NCI-H748 (cell line): ENCODE results near the gene MCU.
"Not testable (repeated sequence)": the region's sequence is repeated elsewhere in the genome, so short reads cannot be mapped to it uniquely, and the experiment has no call there.

Experiments
- DNase-seq: peaks from one replicate; lab custom pipeline; 2025; ENCODE audit not compliant: unreplicated experiment; lab: John Stamatoyannopoulos, UW

The MCU gene

DNA sequence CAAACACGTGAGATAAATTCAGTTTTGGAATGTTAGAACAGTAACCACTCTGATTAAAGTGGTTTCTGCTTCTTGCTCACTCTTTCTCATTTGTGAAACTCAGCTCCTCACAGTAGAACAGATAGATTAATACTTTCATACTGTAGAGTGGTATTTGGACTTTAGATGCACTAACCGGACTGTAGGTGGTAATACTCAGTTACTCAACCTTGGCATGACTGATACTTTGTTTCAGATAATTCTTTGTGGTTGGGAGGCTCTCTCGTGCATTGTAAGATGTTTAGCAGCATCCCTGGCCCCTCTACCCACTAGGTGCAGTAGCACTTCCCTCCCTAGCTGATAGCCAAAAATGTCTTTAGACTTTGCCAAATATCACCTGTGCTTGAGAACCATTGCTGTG, 37.6 kb downstream of the MCU start:
- no peak for DNase-seq

DNA sequence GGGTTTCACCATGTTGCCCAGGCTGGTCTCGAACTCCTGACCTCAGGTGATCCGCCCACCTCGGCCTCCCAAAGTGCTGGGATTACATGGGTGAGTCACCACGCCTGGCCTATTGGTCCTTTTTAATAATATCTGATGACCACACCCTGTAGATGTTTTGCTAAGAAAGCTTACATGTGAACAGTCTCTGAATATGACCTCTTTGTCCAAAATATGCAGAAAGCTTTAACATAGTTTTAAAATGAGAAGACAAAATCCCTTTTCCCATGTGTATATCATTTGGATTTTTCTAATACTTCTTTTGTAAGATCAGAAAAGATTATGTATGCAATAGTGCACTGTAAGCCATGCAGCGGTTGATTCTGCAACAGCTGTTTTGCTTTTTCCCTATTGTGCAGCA, 38.5 kb downstream of the MCU start:
- no peak for DNase-seq

DNA sequence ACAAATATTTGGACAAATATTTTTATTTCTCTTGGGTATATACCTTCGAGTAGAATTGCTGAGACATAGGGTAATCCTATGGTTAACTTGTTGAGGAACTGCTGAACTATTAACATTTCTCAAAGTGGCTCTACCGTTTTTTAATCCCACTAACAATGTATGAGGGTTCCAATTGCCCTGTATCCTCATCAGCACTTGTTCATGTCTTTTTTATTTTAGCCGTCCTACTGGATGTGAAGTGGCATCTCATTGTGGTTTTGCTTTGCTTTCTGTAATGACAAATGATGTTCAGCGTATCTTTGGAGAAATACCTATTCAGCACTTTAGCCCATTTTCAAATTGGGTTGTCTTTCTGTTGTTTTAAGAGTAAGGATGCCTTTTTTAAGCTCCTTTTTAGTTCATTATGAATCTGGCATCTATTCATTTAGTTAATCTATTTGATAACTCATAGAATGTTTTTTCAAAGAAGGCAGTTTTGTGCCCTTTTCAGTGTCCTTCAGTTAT, 40.0 kb downstream of the MCU start:
- DNase-seq, result no peak

DNA sequence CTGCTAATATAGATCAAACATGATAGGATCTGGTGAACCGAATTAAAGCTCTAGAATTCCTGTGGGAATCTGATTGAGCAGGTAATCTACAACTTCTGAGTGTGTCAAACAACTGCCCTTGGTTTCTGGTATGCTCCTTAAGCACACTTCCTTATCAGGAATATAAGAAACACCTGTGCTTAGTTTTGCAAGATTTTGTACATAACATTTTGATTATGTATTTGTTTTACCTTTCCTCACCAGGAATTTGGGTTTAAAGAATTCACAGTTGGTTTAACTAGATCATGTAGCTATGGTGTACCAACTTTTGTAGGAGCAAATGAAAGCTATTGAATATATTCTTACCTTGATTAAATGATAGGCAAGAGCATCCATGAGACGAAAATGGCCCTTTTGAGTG, 40.6 kb downstream of the MCU start:
- DNase-seq, result no peak

DNA sequence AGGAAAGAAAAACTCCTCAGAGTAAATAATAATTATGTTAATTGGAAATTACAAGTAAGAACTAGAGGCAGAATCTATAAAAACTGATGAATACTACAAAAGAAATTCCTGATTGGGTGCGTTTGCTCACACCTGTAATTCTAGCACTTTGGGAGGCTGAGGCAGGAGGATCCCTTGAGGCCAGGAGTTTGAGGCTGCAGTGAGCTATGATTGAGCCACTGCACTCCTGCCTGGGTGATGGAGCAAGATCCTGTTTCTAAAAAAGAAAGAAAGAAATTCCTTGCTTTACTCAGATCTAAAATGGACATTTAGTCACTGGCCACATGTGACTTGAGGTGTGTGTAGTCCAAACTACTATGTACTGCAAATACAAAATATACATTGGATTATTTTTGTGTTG, 42.0 kb downstream of the MCU start:
- no peak for DNase-seq

DNA sequence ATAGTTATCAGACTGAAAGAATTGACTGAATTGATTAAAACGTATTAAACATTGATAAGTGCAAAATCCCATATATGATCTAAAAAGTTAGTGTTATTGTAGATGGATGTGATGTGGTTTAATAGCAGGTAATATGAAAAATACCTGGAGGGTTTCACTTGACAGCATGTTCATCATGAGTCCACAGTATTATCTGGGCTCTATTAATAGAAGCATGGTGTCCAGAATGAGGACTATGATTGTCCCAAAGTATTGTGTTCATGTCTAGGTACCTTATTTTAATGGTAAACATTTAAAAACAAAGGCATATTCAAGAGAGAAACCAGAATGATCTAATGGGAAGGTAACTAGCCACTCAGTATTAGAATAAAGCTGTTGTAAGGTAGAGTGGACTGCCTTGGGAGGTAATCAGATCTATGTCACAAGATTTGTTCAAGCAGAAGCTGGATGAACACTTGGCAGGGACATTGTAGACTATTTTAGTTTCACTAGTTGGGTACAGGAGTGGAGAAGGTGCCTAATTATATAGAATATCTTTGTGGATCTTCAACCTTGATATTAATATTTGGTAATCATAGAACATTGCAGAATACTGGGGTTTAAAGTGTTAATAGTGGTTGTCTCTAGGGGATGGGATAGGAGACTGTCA, 43.5 kb downstream of the MCU start:
- DNase-seq, result no peak

DNA sequence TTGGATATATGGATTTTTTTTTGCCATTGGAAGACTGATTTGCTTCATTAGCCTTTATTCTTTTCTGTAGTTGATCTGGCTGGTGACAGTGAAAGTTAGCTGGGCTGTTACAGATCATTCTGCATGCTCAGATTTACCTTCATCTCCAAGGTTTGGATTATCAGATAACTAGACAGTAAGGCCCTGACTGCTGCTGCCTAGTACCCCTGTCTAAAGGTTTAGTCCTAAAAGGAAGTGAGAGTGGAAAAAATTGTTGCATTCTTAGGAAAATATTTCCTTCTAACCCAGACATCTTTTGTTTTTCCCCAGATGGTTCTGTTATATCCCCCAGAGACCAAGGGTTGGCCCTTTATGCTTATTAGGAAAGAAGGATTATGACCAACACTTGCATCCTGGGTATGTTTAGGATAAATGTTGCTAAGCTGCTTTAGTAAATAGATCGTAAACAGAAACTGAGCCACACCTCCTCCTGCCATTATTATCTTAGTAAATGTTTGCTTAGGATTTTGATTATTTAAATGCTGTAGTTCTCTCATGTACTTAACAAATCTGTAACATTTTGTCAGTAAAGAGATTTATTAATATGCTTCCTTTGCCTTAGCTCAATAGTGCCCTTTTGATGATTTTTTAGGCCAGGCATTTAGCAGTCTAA, 44.4 kb downstream of the MCU start:
- peak; percentile 63 for DNase-seq

DNA sequence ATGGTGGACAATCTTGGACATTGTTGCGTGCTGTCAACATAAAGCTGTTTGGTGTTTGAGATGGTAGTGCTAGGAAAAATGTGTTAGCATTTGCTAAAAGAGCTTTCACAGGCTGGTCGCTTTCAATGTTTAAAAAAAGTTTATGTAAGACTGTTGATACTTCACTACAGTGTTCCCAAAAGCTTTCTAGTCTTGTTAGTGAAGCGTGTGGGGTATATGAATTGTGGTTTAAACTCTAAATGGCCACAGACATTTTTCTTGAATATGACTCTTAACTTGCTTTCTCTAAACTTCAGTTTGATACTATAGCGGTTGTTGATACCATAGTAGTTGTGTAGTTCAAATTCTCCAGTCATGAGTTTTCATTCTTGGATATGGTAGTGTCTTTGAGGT, 44.9 kb downstream of the MCU start:
- no peak for DNase-seq

DNA sequence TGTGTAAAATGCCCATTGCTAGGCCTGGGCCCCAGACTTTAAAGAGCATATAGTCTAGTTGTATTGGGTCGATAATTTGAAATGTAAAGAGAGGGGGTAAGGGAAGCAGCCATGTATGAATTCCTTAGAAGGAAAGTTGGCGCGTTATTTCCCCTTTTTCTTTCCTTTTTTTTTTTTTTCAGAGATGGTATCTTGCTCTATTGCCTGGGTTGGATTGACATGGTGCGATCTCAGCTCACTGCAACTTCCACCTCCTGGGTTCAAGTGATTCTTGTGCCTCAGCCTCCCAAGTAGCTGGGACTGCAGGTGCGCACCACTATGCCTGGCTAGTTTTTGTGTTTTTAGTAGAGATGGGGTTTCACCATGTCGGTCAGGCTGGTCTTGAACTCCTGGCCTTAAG, 45.4 kb downstream of the MCU start:
- DNase-seq, result not testable (repeated sequence)

DNA sequence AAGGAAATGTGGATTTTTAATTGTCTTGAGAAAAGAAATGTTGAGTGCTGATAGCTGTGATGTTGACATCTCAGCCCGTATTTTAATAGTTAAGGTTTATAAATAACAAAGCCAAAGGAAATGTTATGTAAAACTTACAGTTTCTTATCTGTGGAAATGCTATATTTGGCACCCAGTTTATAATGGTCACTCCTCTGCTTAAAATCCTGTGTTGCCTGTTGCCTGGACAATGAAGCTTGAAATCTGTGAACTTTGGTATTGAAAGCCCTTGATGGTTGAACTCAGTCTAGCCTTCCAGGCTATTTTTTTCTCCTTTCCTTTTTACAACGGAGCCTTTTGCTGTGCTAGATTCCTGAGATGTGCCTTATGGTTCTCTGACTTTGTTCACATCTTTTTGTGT, 46.5 kb downstream of the MCU start:
- no peak for DNase-seq

DNA sequence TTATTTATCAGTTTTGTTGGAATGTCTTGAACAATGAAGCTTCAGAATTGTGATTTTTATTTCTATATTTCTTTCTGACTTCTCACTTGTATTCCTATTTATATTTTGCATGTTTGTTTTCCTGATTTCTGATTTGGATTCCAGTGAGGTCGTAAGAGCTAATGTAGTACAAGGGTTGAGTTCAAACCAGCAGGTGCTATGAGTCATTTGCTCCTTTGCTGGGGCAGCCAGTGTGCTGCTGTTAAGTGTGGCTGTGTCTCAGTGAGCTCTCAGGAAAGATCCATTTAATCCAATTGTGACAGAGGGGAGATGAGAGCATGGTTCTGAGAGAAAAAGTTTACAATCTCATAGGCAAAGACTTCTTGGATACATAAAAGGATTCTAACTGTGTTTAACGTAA, 48.6 kb downstream of the MCU start:
- DNase-seq, result peak; percentile 17

DNA sequence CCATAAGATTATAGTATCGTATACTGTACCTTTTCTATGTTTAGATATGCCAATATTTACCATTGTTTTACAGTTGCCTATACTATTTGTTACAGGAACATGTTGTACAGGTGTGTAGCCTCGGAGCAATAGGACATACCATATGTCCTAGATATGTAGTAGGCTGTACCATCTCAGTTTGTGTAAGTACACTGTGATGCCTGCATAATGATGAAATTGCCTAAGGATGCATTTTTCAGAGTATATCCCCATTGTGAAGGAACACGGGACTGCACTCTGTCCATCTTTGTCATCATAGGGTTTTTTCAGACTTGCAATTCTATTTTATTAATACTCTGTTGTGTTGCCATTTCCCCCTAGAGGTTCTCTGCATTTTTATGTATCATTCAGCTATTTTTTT, 50.1 kb downstream of the MCU start:
- DNase-seq, result no peak

DNA sequence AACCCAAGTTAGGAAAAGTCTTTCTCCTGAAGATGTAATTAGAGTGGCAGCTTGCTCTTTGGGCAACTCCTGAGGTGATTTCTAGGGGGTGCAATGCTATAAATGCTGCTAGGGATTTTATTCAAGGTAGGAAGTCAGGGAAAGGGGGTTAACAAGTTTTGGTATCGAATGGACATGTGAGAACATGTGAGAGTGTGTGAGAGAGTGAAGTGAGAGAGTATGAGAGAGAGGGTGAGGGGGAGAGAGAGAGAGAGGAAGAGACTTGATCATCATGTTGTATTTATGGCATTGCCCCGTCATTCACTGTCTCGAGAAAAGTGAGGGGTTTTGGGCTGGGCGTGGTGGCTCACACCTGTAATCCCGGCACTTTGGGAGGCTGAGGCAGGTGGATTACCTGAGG, 50.9 kb downstream of the MCU start:
- no peak for DNase-seq

DNA sequence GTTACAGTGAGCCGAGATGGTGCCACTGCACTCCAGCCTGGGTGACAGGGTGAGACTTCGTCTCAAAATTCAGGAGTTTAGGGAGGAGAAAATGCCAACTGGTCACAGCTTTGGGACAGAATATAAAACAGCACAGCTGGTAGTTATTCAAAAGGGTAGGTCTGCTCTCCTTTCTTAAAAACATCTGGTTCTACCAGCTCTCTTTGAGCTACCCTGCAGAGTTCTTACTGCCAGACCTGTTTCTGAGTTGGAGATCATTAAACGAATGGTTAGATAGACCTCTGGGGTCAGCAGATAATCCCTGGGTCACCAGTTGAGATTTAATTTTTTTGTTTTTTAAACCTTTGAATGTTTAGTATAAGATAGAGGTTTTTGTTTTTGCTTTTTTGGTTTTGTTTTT, 52.6 kb downstream of the MCU start:
- no peak for DNase-seq

DNA sequence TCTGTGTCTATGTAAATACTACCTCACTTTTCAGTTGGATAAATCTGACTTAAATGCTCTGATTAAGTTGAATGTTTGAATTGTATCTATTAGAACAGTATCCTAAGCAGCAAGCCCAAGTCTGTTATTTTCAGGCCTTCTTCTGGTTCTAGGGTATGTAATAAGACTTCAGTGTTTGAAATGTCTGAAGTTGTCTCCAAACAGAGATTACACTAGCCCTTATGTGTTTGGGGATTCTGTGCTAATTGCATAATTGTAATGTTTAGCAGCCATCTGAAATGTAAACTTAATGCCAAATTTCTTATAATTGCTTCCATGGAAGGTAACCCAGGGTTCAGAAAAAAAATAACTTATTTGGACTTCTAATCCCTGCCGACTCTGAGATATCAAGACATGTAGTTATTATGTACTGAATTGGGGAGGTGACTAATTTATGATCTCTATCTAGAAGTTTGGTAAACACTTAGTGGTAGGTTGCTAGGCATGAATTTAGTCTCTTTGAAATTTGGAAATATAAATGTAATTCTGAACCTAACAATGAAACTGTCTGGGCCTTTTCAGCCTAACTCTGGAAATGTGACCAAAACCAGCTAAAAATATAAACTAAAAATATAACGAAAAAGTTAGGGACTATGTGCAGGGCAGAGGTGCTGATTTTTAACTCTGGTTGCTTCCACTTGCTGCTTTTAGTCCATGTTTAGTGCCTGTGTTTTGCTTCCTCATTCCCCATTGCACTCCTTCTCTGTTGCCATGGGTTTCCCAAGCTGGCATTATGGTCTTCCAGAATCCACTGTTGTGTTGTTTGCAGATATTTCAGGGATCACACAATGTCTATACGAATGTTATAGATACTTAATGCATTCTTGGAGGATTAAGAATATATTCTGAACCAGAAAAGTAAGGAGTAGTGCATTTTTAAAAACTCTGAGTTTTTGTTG, 54.8 kb downstream of the MCU start:
- no peak for DNase-seq

DNA sequence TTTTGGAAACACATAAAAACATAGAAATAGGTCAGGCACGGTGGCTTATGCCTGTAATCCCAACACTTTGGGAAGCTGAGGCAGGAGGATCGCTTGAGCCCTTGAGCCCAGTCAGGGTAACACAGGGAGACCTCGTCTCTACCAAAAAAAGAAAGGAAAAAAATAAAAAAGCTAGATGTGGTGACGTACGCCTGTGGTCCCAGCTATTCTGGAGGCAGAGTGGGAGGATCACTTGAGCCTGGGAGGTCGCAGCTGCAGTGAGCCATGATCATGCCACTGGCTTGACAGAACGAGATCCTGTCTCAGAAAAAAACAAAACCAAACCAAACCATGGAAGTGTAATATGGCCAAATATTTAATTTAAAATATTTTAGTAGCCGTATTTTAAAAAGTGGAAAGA, 55.6 kb downstream of the MCU start:
- DNase-seq, result no peak

DNA sequence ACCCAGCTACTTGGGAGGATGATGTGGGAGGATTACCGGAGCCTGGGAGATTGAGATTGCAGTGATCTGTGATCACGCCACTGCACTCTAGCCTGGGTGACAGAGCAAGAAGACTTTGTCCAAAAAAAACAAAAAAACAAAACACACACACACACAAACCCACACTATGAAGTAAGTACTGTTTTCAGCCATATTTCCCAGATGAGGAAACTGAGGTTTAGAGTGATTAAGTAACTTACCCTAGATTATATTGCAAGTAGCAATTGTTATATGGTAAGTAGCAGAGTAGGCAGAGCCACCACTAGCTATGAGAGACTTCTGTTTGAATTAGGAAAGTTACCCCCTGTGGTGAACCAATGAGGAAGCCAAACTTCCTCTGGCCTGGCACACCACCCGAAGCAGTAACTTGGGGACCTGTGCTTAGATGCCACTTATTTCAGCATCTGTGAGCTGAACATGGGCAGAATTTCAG, 61.9 kb downstream of the MCU start:
- DNase-seq, result no peak

DNA sequence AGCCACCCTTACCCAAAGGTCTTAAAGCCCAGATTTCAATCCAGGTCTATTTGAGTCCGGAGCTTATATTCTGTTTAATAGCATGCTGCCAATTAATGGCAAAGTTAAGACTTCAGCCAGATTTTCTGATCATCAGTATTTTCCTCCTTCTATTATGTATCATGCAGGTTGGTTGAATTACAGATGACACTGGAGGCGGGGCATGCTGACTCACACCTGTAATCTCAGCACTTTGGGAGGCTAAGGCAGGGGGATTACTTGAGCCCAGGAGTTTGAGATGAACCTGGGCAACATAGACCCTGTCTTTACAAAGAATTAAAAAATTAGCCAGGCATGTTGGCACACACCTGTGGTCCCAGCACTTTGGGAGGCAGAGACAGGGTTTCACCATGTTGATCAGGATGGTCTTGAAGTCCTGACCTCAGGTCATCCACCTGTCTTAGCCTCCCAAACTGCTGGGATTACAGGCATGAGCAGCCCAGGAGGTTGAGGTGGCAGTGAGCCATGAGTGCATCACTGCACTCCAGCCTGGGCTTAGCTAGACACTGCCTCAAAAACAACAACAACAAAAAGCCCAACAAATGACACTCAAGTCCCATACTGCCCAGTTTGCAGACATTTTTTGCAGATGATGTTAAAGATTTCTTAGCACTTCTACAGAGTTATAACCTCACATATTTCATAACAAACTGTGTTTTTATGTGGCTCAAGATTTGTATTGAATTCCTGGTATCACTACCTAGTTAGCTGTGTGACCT, 62.5 kb downstream of the MCU start:
- DNase-seq, result no peak

DNA sequence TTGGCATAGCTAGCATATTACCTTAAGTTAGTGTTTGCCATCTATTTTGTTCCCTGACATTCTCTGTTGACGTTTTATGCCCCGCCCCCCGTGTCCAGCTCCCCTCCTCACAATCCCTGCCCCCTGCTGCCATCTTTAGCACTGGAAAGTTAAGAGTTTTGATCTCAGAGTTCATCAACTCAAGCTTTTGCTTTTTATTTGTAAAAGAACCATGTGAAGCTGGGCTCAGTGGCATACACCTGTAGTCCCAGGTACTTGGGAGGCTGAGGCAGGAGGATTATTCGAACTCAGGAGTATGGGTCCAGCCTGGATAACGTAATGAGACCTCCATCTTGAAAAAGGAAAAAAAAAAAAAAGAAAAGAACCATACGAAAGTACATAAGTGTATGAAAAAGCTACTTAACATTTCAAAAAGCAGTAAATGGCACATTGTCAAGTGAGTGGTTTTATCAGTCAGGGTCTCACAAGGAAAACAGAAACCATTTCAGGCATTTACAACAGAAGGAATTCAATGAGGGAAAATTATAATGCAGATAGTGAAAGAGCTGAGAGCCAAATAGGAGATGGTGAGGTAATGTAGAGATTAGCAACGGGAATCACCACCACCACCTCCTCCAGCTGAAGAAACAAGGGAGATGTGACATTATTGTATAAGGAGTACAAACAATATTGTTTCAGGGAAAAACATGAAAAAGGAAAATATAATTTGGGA, 64.9 kb downstream of the MCU start:
- no peak for DNase-seq

DNA sequence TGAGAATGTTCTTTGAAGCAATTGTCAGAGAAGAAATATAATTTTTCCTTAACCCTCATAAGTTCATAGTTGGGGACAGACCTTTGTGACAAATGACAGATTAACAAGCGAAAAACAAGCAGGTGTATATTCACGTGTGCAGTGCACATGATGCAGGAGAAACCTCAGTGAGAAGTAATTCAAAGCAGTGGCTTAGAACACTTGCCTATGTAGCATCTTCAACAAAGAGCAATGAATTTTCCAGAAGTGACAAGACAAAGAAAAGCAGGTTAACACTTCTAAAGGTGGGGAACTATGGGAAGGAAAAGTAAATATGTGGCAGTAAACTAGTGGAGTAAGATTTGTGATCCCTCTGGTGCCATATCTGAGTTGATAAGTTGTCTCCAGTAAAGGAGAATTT, 65.8 kb downstream of the MCU start:
- no peak for DNase-seq
